ENCODE results near the gene BAG3. TPM values are rescaled to one million over a fixed set of nuclear protein-coding genes. Genes with fewer than 3 reads are reported as not detected.

The BAG3 gene
- total RNA-seq, 1 experiment from 2014 or later, result 57.6 TPM

- DNase-seq (ENCODE audit: low spot score), result no peak
- H3K4me3 ChIP-seq (ENCODE audit: low read depth, low read length, poor library complexity, severe bottlenecking), result no peak overlapping the region
- CTCF ChIA-PET, result no interaction called here
- no peaks in the 10 kb centered on the region for H3K36me3 ChIP-seq (ENCODE audit: insufficient read depth, low read length, poor library complexity, severe bottlenecking)
- BruUV-seq (replicated peaks), result no TSS peak
- TF ChIP-seq EZH2 (IDR thresholded peaks at IDR 0.05; ENCODE audit: borderline replicate concordance, low read depth, low read length, poor library complexity, severe bottlenecking) (no peak), CTCF (conservative IDR thresholded peaks at IDR 0.05; ENCODE audit: low read depth, low read length) (no peak)
- H3K4me1 ChIP-seq (ENCODE audit: insufficient read depth, low read length, poor library complexity, severe bottlenecking), result peaks cover 23% of the 10 kb centered on the region
- intact Hi-C loops (cut with micrococcal nuclease; ENCODE audit: unreplicated experiment), result loop anchor here (5.0 kb wide), 1 partner anchor 53 kb away; the partner anchor contains the start of gene TIAL1
- POLR2A ChIA-PET (ENCODE audit: low non-redundant PET), result no interaction called here
- H3K27ac ChIP-seq (ENCODE audit: low read depth, low read length, poor library complexity, severe bottlenecking), result no peak overlapping the region
- no peaks in the 10 kb centered on the region for H3K9me3 ChIP-seq (ENCODE audit: low read depth, low read length, poor library complexity, severe bottlenecking)
- no peaks in the 10 kb centered on the region for H3K27me3 ChIP-seq (replicated peaks; ENCODE audit: insufficient read depth, low read depth, low read length, poor library complexity)
These were observed 1.1 kb upstream of the BAG3 start for GRCh38 chr10:119650062-119650461.

- BruUV-seq (replicated peaks), result no TSS peak
- POLR2A ChIA-PET (ENCODE audit: low non-redundant PET), result no interaction called here
- no peak for DNase-seq (ENCODE audit: low spot score)
- CTCF ChIA-PET, result no interaction called here
- intact Hi-C loops (cut with micrococcal nuclease; ENCODE audit: unreplicated experiment), result loop anchor here (5.0 kb wide), 1 partner anchor 54 kb away; the partner anchor contains the start of gene TIAL1
- peak overlapping the region; percentile 99 for H3K4me3 ChIP-seq (ENCODE audit: low read depth, low read length, poor library complexity, severe bottlenecking)
- no peaks in the 10 kb centered on the region for H3K9me3 ChIP-seq (ENCODE audit: low read depth, low read length, poor library complexity, severe bottlenecking)
- H3K36me3 ChIP-seq (ENCODE audit: insufficient read depth, low read length, poor library complexity, severe bottlenecking), result peaks cover 6% of the 10 kb centered on the region
- no peak for TF ChIP-seq CTCF (conservative IDR thresholded peaks at IDR 0.05; ENCODE audit: low read depth, low read length)
- H3K4me1 ChIP-seq (ENCODE audit: insufficient read depth, low read length, poor library complexity, severe bottlenecking), result peaks cover 39% of the 10 kb centered on the region
- no peaks in the 10 kb centered on the region for H3K27me3 ChIP-seq (replicated peaks; ENCODE audit: insufficient read depth, low read depth, low read length, poor library complexity)
- peak overlapping the region; percentile 92 for H3K27ac ChIP-seq (ENCODE audit: low read depth, low read length, poor library complexity, severe bottlenecking)
These were observed 557 bp downstream of the BAG3 start for GRCh38 chr10:119651514-119652360.

- Histone ChIP-seq H3K4me3 (ENCODE audit: low read depth, low read length, poor library complexity, severe bottlenecking) (peak overlapping the region; percentile 99), H3K27ac (ENCODE audit: low read depth, low read length, poor library complexity, severe bottlenecking) (peak overlapping the region; percentile 92), H3K27me3 (replicated peaks; ENCODE audit: insufficient read depth, low read depth, low read length, poor library complexity) (no peaks in the 10 kb centered on the region), H3K36me3 (ENCODE audit: insufficient read depth, low read length, poor library complexity, severe bottlenecking) (peaks cover 6% of the 10 kb centered on the region), H3K4me1 (ENCODE audit: insufficient read depth, low read length, poor library complexity, severe bottlenecking) (peaks cover 45% of the 10 kb centered on the region), H3K9me3 (ENCODE audit: low read depth, low read length, poor library complexity, severe bottlenecking) (no peaks in the 10 kb centered on the region)
- no TSS peak for BruUV-seq (replicated peaks)
- peak; percentile 81 for DNase-seq (ENCODE audit: low spot score)
- intact Hi-C loops (cut with micrococcal nuclease; ENCODE audit: unreplicated experiment), result loop anchor here (5.0 kb wide), 1 partner anchor 55 kb away; the partner anchor contains the start of gene TIAL1
- ChIA-PET POLR2A (ENCODE audit: low non-redundant PET) (no interaction called here), CTCF (no interaction called here)
- TF ChIP-seq EZH2 (IDR thresholded peaks at IDR 0.05; ENCODE audit: borderline replicate concordance, low read depth, low read length, poor library complexity, severe bottlenecking) (no peak), CTCF (conservative IDR thresholded peaks at IDR 0.05; ENCODE audit: low read depth, low read length) (peak; percentile 61)
These were observed 1.2 kb downstream of the BAG3 start for GRCh38 chr10:119652361-119652730.
